Muscle layer of duodenum (tissue), 2 donors: Measurements from ENCODE around the gene FBXW11.
"Not testable (repeated sequence)": the region's sequence is repeated elsewhere in the genome, so short reads cannot be mapped to it uniquely, and the experiment has no call there.

ENCODE experiments used
- H3K27ac ChIP-seq: one replicate; pipeline ENCODE4 v1.7.0; 2013; ENCODE audit warnings: mild to moderate bottlenecking, low read length
- H3K27me3 ChIP-seq: one replicate; pipeline ENCODE4 v1.7.0; 2013; ENCODE audit warnings: low read depth, mild to moderate bottlenecking, control low read depth, low read length
- H3K36me3 ChIP-seq, 2 donors: one replicate each; pipeline ENCODE4 v1.7.0; 2013; ENCODE audit warnings: low read length in 2 of 2, control low read depth in 1 of 2, mild to moderate bottlenecking in 1 of 2; ENCODE audit not compliant: insufficient read depth in 2 of 2, control insufficient read depth in 1 of 2
- H3K4me1 ChIP-seq, 2 donors: one replicate each; pipeline ENCODE4 v1.7.0; 2013; ENCODE audit warnings: low read length in 2 of 2, mild to moderate bottlenecking in 2 of 2, control low read depth in 1 of 2, moderate library complexity in 1 of 2; ENCODE audit not compliant: insufficient read depth in 2 of 2, control insufficient read depth in 1 of 2
- H3K4me3 ChIP-seq, 2 donors: one replicate each; pipeline ENCODE4 v1.7.0; 2013; ENCODE audit warnings: low read length in 2 of 2, low read depth in 1 of 2, mild to moderate bottlenecking in 1 of 2
- H3K9me3 ChIP-seq, 2 donors: one replicate each; pipeline ENCODE4 v1.7.0; 2013; ENCODE audit warnings: low read length in 2 of 2, control low read depth in 1 of 2, mild to moderate bottlenecking in 1 of 2; ENCODE audit not compliant: control insufficient read depth in 1 of 2
- donor health status: healthy.

FBXW11 gene

GRCh38 chr5:171946000-171946781 is 60.2 kb downstream of the FBXW11 start:
- no peaks in the 10 kb centered on the region for H3K36me3 ChIP-seq
- no peak overlapping the region for H3K4me3 ChIP-seq
- H3K27me3 ChIP-seq = no peaks in the 10 kb centered on the region
- H3K27ac ChIP-seq = no peak overlapping the region
- no peaks in the 10 kb centered on the region for H3K4me1 ChIP-seq
- no peaks in the 10 kb centered on the region for H3K9me3 ChIP-seq

- no peaks in the 10 kb centered on the region for H3K4me1 ChIP-seq
- H3K36me3 ChIP-seq = no peaks in the 10 kb centered on the region
- H3K4me3 ChIP-seq = no peak overlapping the region
- H3K27ac ChIP-seq = no peak overlapping the region
- H3K27me3 ChIP-seq = no peaks in the 10 kb centered on the region
- H3K9me3 ChIP-seq = no peaks in the 10 kb centered on the region
Observed at GRCh38 chr5:171945476-171945875, 61.0 kb downstream of the FBXW11 start.

GRCh38 chr5:171945066-171945465 is 61.4 kb downstream of the FBXW11 start:
- no peaks in the 10 kb centered on the region for H3K27me3 ChIP-seq
- H3K36me3 ChIP-seq = no peaks in the 10 kb centered on the region
- H3K4me1 ChIP-seq = no peaks in the 10 kb centered on the region
- H3K9me3 ChIP-seq = no peaks in the 10 kb centered on the region
- H3K4me3 ChIP-seq = no peak overlapping the region
- no peak overlapping the region for H3K27ac ChIP-seq

GRCh38 chr5:171942112-171942516 is 64.3 kb downstream of the FBXW11 start:
- H3K27me3 ChIP-seq, H3K4me1 ChIP-seq, H3K4me3 ChIP-seq, H3K27ac ChIP-seq, H3K9me3 ChIP-seq, H3K36me3 ChIP-seq: not testable (repeated sequence)

- H3K36me3 ChIP-seq, H3K4me3 ChIP-seq, H3K4me1 ChIP-seq, H3K27me3 ChIP-seq, H3K9me3 ChIP-seq, H3K27ac ChIP-seq: not testable (repeated sequence)
Observed at GRCh38 chr5:171941675-171942074, 64.8 kb downstream of the FBXW11 start.

GRCh38 chr5:171941275-171941674 is 65.2 kb downstream of the FBXW11 start:
- H3K4me1 ChIP-seq, H3K27ac ChIP-seq, H3K4me3 ChIP-seq, H3K27me3 ChIP-seq, H3K9me3 ChIP-seq, H3K36me3 ChIP-seq: not testable (repeated sequence)

- Histone ChIP-seq H3K4me1 (no peaks in the 10 kb centered on the region), H3K27ac (no peak overlapping the region)
Observed at GRCh38 chr5:171939951-171940350, 66.5 kb downstream of the FBXW11 start.

GRCh38 chr5:171938358-171938757 is 68.1 kb downstream of the FBXW11 start:
- no peak overlapping the region for H3K27ac ChIP-seq
- no peaks in the 10 kb centered on the region for H3K4me1 ChIP-seq
- no peaks in the 10 kb centered on the region for H3K27me3 ChIP-seq
- H3K4me3 ChIP-seq = no peak overlapping the region
- peaks cover 0 to 2% of the 10 kb centered on the region in 2 donors for H3K9me3 ChIP-seq
- no peaks in the 10 kb centered on the region for H3K36me3 ChIP-seq

More at GRCh38 chr5:171939951-171940350, 66.5 kb downstream of the FBXW11 start:
- no peaks in the 10 kb centered on the region for H3K27me3 ChIP-seq
- no peaks in the 10 kb centered on the region for H3K36me3 ChIP-seq
- no peak overlapping the region for H3K4me3 ChIP-seq
- no peaks in the 10 kb centered on the region for H3K9me3 ChIP-seq

- Histone ChIP-seq H3K27me3 (no peaks in the 10 kb centered on the region), H3K36me3 (no peaks in the 10 kb centered on the region), H3K9me3 (peaks cover 0 to 2% of the 10 kb centered on the region in 2 donors), H3K4me3 (no peak overlapping the region), H3K4me1 (no peaks in the 10 kb centered on the region), H3K27ac (no peak overlapping the region)
Observed at GRCh38 chr5:171937351-171937750, 69.1 kb downstream of the FBXW11 start.

GRCh38 chr5:171934586-171934985 is 71.9 kb downstream of the FBXW11 start:
- H3K4me3 ChIP-seq = no peak overlapping the region
- H3K4me1 ChIP-seq = no peaks in the 10 kb centered on the region
- H3K9me3 ChIP-seq = peaks cover 0 to 5% of the 10 kb centered on the region in 2 donors
- H3K36me3 ChIP-seq = no peaks in the 10 kb centered on the region
- no peaks in the 10 kb centered on the region for H3K27me3 ChIP-seq
- no peak overlapping the region for H3K27ac ChIP-seq

- Histone ChIP-seq H3K9me3 (peaks cover 0 to 5% of the 10 kb centered on the region in 2 donors), H3K4me1 (no peaks in the 10 kb centered on the region), H3K27me3 (no peaks in the 10 kb centered on the region), H3K36me3 (no peaks in the 10 kb centered on the region), H3K27ac (no peak overlapping the region), H3K4me3 (no peak overlapping the region)
Observed at GRCh38 chr5:171931163-171931562, 75.3 kb downstream of the FBXW11 start.

GRCh38 chr5:171927345-171927941 is 79.0 kb downstream of the FBXW11 start:
- Histone ChIP-seq H3K27ac (no peak overlapping the region), H3K27me3 (no peaks in the 10 kb centered on the region), H3K9me3 (peaks cover 0 to 3% of the 10 kb centered on the region in 2 donors), H3K4me3 (no peak overlapping the region), H3K4me1 (no peaks in the 10 kb centered on the region), H3K36me3 (no peaks in the 10 kb centered on the region)
